CD1c-positive myeloid dendritic cell (primary cell): ENCODE results near the gene STX11.
"Not testable (repeated sequence)": the region's sequence is repeated elsewhere in the genome, so short reads cannot be mapped to it uniquely, and the experiment has no call there.

Source experiments
- DNase-seq: peaks from one replicate; pipeline ENCODE4 v3.0.0-alpha.2; 2016; ENCODE audit errors: extremely low spot score

Gene STX11

DNA sequence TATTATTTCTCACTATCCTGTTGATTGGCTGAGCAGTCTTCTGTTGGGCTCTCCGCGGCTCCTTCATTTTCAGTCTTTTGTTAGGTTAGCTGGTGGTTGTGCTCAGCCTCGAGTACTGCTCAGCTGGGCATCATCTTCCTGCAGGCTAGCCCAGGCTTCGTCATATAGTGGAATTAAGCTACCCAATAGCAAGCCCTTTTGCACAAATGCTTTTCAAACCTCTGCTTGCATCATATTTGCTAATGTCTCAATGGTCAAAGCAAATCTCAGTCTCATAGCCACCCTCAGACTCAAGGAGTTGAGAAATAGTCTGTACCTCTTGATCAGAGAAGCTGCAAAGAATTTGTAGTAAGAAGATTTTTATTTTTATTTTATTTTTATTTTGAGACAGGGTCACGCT is 23.7 kb downstream of the STX11 start:
- DNase-seq, result no peak

DNA sequence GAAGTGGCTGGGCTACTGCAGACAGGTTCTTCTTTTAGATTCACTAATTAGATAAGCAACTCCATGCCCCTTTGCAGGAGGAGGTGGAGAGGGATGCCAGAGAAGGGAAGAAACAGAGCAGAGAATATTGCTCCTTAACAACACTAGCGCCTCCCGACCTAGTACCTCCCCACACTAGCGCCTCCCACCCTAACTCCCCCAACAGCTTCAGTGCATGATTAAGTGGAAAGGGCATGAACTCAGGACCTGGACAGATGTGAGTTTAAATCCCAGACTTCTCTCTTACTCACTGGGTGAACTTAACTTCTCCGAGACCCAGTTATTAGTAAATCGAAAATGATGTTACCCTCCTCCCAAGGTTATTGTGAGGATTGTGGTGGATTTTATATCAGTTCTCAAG is 25.7 kb downstream of the STX11 start:
- DNase-seq, result no peak

DNA sequence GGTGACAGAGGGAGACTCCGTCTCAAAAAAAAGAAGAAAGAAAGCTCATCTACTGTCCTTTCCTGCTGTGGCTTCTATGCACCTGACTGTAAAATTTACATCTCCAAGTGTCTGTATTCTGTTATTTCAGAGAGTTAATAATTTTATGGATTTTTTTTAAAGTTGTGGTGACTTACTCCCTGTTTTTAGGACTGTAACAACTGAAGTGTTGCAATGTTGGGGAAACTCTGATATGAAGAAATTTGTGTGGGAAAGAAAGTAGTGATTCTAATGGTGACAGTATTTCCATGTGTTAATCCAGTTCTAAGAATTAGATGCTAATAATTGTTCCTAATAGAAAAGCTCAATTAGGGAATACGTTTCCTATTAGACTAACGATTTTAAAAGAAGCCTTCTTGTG is 27.4 kb downstream of the STX11 start:
- DNase-seq, result peak; percentile 81

DNA sequence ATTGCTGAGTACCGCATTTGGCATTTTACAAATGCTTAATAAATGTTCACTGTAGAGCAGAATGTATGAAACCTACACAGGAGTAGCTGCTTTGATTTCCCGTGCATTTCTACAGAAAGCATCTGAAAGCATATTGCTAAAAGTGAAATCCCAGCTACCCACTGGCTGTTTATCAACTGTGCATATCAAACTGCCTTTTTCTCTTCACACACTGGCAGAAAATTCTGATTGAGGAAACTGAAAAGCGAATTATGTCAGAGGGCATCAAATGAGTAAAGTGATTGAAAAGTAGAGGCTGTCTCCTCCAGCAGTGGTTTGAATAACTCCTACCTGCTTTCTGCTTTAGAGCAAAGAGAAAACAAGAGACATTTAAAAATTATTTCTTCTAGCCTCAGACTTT is 28.0 kb downstream of the STX11 start:
- no peak for DNase-seq

DNA sequence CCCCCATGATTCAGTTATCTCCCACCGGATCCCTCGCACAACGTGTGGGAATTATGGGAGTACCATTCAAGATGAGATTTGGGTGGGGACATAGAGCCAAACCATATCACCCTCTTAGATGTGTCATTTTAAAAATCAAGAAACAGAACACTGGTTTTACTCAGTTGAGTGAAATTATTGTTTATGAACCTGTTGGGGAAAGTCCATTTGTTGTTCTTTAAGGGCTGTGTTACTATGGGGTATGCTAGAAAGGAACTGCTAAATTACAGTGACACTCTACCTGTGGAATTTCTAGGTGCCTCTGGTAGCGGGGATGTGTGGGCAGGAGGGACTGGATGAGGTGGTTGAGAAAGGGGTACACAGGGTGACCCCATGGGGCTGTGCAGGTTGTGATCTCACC is 28.9 kb downstream of the STX11 start:
- no peak for DNase-seq

DNA sequence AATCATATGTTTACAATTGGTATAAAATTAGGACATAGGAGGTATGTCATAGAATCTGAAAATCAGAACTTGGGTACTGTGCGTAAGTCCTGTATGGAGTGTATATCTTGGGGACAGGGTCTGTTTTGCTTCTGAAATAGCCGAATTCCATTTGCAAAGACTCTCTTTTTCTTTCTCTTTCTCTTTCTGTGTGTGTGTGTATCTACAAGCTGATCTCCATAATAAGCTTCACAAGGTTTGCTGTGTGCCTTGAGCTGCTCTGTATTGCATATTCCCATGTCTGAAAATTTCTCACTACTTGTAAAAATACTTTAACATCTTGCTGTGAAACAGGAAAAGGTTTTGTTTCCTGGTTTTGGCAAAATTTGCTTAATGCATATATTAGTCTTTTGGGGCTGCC is 29.5 kb downstream of the STX11 start:
- no peak for DNase-seq

DNA sequence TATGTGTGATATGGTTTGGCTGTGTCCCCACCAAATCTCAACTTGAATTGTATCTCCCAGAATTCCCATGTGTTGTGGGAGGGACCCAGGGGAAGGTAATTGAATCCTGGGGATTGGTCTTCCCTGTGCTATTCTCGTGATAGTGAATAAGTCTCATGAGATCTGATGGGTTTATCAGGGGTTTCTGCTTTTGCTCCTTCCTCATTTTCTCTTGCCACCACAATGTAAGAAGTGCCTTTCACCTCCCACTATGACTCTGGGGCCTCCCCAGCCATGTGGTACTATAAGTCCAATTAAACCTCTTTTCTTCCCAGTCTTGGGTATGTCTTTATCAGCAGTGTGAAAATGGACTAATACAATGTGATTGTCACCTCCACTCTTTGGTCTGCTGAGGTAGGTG is 30.0 kb downstream of the STX11 start:
- peak; percentile 68 for DNase-seq

DNA sequence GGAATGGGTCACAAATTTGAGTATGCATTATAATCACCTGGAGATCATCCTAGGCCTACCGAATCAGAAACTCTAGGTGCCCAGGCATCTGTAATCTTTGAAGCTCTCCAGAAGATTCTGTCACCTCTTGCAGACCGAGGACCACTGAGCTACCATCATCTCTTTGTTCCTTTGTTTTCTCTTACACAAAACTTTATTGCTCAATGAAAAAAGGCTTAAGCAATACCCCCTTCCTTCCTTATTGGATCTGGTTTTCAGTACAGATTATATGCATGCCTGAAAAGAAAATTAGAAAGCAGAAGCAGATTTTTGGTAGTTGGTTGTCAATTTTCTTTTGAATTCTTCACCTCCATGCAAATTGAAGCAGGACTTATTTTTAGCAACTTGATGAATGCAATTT is 31.3 kb downstream of the STX11 start:
- DNase-seq, result peak; percentile 82

DNA sequence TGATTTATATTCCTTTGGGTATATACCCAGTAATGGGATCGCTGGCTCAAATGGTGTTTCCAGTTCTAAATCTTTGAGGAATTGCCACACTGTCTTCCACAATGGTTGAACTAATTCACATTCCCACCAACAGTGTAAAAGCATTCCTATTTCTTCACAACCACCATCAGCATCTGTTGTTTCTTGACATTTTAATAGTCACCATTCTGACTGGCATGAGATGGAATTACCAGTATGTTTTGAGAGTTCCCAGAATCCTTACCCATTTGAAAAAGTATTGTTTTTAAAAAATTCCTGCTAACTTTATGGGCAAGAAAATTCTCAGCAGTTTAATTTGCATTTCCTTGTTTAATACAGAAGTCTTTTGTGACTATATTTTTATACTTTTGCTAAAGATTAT is 33.9 kb downstream of the STX11 start:
- DNase-seq, result not testable (repeated sequence)

DNA sequence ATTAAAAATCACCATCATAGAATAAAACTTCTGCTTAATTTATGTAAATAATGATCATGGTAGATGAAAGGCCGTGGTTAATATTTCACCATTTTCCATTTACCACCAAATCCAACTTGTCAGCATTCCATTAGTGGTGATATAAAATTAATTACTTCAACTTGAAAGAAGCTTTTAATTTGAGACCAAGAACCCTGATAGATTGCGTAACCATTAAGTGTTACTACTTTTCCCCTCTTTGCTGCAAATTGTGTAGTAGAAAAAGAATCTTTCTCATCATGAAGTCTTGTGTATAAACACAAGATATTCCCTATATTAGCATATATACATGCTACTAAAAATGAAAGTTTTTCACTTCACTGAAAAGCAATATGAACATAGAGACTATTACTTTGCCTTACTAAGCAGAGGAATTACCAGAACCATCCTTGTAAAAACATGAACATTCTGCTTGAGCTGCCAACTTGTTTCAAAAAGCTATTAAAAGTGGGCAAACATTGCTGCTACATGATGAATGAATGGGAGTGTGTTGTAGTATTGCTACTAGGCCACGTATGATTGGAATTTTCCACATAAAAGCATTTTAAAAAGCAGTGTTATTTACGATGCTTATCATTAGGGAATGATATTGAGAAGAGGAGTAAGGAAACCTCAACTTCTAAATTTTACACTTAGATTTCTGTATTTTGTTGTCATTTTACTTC is 35.0 kb downstream of the STX11 start:
- DNase-seq, result no peak

DNA sequence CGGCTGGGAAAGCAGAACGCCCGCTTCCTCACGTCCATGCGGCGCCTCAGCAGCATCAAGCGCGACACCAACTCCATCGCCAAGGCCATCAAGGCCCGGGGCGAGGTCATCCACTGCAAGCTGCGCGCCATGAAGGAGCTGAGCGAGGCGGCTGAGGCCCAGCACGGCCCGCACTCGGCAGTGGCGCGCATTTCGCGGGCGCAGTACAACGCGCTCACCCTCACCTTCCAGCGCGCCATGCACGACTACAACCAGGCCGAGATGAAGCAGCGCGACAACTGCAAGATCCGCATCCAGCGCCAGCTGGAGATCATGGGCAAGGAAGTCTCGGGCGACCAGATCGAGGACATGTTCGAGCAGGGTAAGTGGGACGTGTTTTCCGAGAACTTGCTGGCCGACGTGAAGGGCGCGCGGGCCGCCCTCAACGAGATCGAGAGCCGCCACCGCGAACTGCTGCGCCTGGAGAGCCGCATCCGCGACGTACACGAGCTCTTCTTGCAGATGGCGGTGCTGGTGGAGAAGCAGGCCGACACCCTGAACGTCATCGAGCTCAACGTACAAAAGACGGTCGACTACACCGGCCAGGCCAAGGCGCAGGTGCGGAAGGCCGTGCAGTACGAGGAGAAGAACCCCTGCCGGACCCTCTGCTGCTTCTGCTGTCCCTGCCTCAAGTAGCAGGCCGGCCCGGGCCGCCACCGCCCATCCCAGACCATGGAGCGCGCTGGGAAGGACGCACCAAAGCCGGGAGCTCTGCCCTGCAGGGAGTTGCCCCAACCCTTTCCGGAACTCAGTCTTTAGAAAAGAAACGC is 36.7 kb downstream of the STX11 start:
- DNase-seq, result no peak

DNA sequence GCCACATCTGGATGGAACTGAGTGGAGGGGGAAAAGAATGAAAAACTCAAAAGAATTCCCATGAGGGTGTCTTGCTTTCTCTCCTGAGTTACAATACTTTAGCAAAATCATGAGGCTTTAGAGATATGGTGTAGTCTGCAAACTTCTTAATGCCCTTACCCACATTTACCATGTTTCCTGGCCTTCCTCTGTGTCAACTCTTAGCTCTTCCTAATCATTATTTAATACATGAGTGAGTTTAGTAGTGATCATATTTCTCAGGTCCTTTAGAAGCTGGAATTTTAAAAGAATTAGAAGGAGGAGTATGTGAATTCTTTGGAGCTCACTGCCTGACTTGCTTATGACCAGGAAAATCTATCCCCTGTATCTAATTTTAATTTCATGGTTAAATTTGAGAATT is 39.0 kb downstream of the STX11 start:
- no peak for DNase-seq

DNA sequence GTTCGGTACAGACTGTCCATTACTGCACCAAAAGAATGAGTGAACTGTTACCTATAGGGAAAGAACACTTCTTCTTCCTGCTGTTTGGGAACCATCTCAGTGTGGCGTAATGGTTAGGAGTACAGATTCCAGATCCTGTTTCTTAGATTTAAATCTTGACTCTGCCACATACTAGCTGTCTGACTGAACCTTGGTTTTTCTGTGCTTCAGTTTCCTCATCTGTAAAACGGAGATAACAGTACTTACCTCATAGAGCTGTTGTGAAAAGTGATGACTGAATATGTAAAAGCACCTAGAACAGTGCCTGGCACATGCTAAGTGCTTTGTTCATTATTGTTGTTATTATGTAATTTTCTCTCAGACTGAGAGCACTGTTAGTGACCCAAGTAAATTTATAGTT is 39.8 kb downstream of the STX11 start:
- DNase-seq, result peak; percentile 28

DNA sequence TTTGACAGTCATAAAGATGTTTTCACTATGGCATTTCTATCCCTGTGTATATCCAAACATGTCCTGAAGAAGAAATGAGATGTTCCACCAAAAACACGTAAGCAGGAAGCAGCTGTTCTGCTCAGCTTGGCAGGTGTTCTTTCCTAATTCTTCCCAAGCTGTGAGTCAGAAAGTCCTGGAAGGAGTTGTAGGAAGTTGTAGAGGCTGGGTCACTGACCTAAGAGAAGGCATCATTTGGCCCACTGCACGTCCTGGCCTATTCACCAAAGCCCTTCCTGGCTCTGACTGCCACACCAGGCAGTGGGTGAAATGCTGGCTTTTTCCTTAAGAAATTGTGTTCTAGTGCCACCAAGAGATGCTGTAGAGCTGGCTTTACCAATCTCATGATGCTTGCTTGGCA is 40.3 kb downstream of the STX11 start:
- no peak for DNase-seq

DNA sequence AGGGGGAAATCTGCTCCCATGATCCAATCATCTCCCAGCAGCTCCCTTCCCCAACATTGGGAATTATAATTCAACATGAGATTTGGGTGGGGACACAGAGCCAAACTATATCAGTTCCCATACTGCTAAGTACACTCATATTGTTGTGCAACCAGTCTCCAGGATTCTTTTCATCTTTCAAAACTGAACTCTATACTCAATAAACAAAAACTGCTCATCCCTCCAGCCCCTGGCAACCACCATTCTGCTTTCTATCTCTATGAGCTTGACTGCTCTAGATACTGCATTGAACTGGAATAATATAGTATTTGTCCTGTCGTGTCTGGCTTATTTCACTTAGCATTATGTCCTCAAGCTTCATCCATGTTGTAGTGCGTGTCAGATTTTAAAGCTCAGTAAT is 42.9 kb downstream of the STX11 start:
- no peak for DNase-seq

DNA sequence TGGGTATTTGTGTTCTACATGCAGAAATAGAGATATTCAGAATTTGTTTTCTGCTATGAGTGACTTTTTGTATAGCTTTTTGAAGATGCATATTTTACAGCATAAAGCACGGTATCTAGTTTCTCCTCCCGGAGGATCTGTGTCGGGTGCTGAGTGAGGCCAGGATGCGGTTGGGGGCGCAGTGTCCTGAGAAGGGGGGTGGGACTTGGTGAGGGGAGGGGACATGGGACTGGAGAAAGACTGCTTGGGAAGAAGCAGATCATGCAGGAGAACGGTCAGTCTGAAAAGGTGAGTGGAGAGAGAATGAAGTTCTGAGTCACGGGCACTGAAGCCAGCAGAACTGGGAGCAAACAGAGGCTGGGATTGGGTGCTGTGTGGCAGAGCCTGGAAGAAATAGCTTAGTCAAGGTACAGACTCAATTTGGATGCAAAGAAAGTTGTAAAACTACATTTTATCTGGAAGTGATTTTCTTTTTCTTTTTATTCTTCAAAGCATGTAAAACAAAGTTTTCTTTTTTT is 44.0 kb downstream of the STX11 start:
- DNase-seq, result no peak

DNA sequence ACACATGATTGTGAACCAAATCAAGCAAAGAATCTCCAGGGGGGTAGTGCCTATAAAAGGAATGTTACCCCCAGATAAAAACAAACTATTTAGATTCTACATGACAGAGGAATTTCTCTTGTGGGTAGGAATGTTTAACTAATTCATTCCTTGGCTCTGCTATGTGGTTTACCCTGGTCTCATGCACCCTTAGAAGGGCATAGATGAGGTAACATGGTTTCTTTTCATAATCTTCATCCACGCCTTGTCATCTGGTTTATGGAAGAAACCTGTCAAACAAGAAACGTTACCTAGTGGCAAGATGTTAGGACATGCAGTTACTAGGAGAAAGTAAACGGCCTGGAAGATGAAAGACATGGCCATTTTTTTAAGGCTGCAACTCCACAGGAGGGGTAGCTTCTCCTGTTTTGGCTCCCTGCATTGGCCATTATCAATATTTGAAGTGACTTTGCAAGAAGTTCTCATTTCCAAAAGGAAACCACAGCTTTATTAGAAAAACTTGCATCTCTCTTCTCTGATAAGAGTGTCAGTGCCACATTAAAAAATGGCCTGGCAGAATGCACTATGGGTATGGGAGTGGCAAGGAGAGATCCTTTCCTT is 45.5 kb downstream of the STX11 start:
- DNase-seq, result no peak

DNA sequence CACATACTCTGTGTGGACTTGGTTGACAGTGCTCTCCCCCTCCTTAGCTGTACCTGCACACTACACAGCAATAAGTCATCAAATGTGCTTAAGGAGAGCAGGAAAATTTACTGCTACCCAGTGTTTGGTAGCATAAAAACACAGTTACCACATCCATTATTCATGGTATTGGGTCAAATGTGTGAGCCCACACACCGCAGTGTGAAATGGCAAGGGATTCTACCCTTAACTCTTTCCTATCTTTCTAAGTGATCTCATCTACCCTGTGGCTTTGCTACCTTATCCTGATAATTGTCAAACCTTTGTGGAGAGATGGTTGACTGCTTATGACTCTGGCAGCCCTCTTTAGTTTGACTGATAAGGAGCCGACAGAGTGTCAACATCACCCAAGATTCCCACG is 47.6 kb downstream of the STX11 start:
- DNase-seq, result no peak

DNA sequence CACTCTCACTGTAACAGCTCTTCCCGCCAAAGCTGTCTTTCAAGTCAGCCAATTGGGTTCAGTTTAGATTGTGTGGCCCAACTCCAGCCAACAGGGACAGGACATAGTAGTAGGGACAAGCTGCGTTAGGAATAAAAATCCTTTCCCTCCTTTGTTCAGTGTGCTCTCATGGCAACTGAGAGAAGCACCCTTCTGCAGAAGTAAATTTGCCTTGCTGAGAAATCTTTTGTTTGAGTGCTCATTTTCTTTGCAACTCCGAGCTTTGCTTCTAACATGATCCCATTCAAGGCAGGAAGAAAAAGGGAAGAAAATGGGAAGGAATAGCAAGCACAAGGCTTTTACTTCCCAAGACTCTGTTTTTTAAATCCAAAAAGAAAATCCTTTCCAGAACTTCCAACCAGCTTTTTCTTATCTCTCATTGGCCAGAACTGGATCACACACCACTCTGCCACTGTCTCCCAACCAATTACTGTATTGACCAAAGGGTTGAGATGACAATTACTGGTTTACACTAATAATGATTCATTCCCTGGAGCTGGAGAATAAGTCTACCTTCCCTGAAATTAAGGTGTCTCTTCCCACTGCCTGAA is 52.7 kb downstream of the STX11 start:
- no peak for DNase-seq

DNA sequence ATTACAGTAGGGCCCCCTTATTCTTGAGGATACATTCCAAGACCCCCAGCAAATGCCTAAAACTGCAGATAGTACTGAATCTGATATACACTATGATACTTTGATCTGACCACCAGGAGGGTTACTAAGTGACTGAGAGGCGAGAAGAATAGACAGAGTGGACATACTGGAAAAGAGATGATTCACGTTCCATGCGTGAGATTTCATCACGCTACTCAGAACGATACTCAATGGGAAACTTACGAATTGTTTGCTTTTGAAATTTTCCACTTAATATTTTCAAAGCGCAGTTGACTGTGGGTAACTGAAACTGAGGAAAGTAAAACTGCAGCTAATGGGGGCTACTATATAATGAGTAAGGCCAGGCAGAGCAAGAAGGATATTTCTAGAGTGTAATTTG is 60.8 kb downstream of the STX11 start:
- DNase-seq, result no peak

DNA sequence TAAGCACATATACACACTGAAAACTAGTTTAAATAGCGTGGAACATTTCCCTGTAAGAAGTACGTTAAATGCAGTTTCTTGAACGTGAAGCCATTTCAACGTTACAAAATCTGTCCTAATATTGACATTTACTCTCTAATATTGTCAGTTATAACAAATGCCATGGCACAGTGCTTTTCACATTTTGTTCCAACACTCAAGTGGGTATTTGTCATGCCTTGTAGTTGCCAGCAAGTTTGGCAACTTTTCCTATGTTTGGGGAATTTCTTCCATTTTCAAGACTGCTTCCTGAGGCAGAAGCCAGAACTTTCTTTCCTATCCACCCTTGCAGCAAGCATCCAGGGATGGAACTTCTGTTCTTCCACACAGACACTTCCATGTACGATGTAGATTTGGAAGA is 63.0 kb downstream of the STX11 start:
- no peak for DNase-seq

DNA sequence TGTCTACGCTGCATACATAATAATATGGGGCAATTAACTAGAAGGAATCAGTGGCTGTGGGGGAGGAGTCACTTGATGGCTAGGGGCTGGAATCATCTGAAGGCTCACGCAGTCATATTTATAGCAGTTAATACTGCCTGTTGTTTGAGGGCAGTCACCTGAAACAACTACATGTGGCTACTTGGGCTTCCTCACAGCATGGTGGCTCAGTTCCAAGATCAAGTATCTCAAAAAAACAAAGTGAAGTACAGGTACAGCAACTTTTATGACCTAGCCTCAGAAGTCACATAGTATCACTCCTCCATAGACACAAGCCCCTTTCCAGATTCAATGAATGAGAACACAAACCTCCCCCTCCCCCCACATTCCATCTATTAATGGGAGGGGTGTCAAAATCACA is 63.7 kb downstream of the STX11 start:
- no peak for DNase-seq
